Thoracic aorta (tissue), 2 donors: Measurements from ENCODE around the gene AK1. TPM values are rescaled to one million over a fixed set of nuclear protein-coding genes. Genes with fewer than 3 reads are reported as not detected.
A peak's percentile ranks its signal among the peaks of the same experiment; 100 is the strongest.

Experiments
- ATAC-seq: fragments of 150-250 bp; one replicate; pipeline ENCODE4 v1.8.0; 2017; ENCODE audit warnings: low read depth; ENCODE audit not compliant: insufficient number of reproducible peaks, low FRiP score
- DNase-seq: peaks from one replicate; pipeline ENCODE4 v3.0.0-alpha.2; 2020; ENCODE audit warnings: low spot score
- H3K27ac ChIP-seq, 2 donors: fragments of 200-600 bp; sonication (generic); 1 replicate in 1 of 2; 2 replicates in 1 of 2; pipeline ENCODE4 v1.5.1; 2016; ENCODE audit warnings: mild to moderate bottlenecking in 2 of 2, moderate library complexity in 2 of 2
- H3K27me3 ChIP-seq: fragments of 200-600 bp; sonication (generic); replicated peaks from 2 replicates; pipeline ENCODE4 v1.6.0; 2016; ENCODE audit warnings: mild to moderate bottlenecking; ENCODE audit not compliant: insufficient read depth
- H3K36me3 ChIP-seq: fragments of 200-600 bp; sonication (generic); one replicate; pipeline ENCODE4 v1.5.1; 2016
- H3K4me1 ChIP-seq, 2 donors: fragments of 200-600 bp; sonication (generic); 1 replicate in 1 of 2; 2 replicates in 1 of 2; pipeline versions ENCODE4 v1.5.1 to v1.6.0; 2016; ENCODE audit warnings: low read depth in 2 of 2, mild to moderate bottlenecking in 1 of 2; ENCODE audit not compliant: control insufficient read depth in 1 of 2
- H3K4me3 ChIP-seq: fragments of 200-600 bp; sonication (generic); 2 replicates; pipeline ENCODE4 v1.5.1; 2016; ENCODE audit warnings: mild to moderate bottlenecking
- H3K9me3 ChIP-seq: fragments of 200-600 bp; sonication (generic); 2 replicates; pipeline ENCODE4 v1.5.1; 2016
- total RNA-seq, 2 donors: library from RNA; depleted of rRNA; stranded (reverse); fragments of >200 nt; gene quantifications; one replicate each; pipeline versions ENCODE4 v1.1.0 to v1.2.3, GENCODE V29; 2016
- TF ChIP-seq, protein P1 (sequence below): fragments of 200-600 bp; sonication (generic); IDR thresholded peaks from one replicate; pipeline ENCODE4 v1.5.1; 2019; ENCODE audit warnings: antibody characterized with exemption

AK1 gene, protein sequence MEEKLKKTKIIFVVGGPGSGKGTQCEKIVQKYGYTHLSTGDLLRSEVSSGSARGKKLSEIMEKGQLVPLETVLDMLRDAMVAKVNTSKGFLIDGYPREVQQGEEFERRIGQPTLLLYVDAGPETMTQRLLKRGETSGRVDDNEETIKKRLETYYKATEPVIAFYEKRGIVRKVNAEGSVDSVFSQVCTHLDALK
- total RNA-seq, result 10 to 100 TPM; 35.1 to 77.7 TPM

DNA sequence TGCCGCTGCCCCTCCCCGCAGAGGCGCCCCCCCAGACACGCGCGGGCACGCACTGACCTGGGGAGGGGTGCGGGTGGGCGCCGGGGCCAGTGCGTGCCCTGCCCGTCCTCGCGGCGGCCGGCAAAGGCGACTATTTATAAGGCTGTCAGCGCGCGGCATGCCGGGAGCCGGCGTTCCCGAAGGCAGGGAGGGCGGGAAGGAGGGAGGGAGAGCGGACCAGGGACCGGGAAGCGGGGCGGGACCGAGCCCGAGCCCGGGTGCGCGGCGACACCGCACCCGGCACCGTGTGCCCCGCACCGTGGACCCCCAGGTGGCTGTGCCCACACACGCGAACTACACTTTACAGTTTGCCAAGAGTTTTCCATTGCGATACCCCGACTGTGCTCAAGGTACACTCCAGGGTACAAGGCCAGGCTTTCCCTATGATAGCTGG is at the start of gene AK1:
Gene AK1 (minus strand): TSS at position 110 of the 433 bp plus-strand sequence. CDS start 3,058 bp downstream, outside the sequence.
- TF ChIP-seq, protein P1, sequence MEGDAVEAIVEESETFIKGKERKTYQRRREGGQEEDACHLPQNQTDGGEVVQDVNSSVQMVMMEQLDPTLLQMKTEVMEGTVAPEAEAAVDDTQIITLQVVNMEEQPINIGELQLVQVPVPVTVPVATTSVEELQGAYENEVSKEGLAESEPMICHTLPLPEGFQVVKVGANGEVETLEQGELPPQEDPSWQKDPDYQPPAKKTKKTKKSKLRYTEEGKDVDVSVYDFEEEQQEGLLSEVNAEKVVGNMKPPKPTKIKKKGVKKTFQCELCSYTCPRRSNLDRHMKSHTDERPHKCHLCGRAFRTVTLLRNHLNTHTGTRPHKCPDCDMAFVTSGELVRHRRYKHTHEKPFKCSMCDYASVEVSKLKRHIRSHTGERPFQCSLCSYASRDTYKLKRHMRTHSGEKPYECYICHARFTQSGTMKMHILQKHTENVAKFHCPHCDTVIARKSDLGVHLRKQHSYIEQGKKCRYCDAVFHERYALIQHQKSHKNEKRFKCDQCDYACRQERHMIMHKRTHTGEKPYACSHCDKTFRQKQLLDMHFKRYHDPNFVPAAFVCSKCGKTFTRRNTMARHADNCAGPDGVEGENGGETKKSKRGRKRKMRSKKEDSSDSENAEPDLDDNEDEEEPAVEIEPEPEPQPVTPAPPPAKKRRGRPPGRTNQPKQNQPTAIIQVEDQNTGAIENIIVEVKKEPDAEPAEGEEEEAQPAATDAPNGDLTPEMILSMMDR, result no peak
- no peaks in the 10 kb centered on the region for H3K27me3 ChIP-seq
- no peak for DNase-seq
- peak within 1 kb of the TSS; percentile 63 to 75 for H3K27ac ChIP-seq
- H3K4me3 ChIP-seq, result peak within 1 kb of the TSS; percentile 80
- H3K9me3 ChIP-seq, result no peaks in the 10 kb centered on the region
- peaks cover 27 to 51% of the 10 kb centered on the region in 2 donors for H3K4me1 ChIP-seq
- H3K36me3 ChIP-seq, result no peaks in the 10 kb centered on the region
- ATAC-seq, result no peak

DNA sequence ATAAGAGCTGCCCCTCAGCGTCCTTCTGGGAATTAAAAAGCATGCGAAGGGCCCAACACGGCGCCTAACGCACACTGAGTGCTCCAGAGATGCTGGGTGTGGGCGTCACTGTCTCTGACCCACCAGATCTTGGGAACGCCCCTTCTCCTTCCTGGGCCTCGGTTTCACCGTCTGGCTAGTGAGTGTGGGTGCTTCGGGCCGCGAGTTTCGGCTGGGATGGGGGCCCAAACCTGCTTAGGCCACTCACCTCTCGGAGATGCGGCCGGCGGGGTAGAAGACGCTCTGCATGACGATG is 49.4 kb upstream of the AK1 start:
- DNase-seq (no peak), ATAC-seq (no peak)
- Histone ChIP-seq H3K36me3 (no peaks in the 10 kb centered on the region), H3K4me1 (peaks cover 11 to 24% of the 10 kb centered on the region in 2 donors), H3K27ac (no peak overlapping the region), H3K27me3 (no peaks in the 10 kb centered on the region), H3K4me3 (peak overlapping the region; percentile 33), H3K9me3 (no peaks in the 10 kb centered on the region)
- TF ChIP-seq, protein P1, result no peak

DNA sequence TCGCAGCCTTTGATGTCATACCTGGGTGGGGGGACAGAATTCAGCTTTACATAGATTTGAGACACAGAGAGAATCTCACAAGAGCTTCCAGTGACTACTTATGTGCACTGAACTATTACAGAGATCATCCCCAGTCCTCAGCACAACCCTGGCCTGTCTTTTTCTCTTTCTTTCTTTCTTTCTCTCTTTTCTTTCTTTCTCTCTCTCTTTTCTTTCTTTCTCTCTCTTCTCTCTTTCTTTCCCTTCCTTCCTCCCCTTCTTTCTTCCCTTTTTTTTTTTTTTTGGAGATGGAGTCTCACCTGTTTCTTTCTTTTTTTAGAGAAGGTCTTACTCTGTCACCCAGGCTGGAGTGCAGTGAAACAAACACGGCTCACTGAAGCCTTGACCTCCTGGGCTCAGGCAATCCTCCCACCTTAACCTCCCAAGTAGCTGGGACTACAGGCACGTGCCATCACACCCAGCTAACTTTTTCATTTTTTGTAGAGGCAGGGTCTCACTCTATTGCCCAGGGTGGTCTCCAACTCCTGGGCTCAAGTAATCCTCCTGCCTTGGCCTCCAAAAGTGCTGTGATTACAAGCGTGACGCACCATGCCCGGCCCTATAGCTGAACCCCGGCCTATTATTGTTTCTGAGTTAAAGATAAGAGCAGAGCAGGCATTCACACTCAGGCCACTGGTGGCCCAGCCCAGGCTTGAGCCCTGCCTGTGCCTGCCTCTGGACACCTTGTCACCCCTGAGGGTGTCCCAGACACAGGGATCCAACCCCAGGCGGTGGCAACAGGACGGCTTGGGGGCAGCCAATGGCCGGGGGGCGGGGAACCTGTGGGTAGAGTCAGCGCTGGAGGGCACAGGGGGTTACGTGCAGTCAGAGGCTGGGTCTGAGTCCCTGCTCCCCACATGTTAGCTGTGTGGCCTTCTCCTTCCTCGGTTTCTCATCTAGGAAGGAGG is 48.8 kb upstream of the AK1 start:
- no peak overlapping the region for H3K4me3 ChIP-seq
- no peak for ATAC-seq
- TF ChIP-seq, protein P1, result no peak
- no peak overlapping the region for H3K27ac ChIP-seq
- peaks cover 11 to 25% of the 10 kb centered on the region in 2 donors for H3K4me1 ChIP-seq
- H3K9me3 ChIP-seq, result no peaks in the 10 kb centered on the region
- no peaks in the 10 kb centered on the region for H3K27me3 ChIP-seq
- DNase-seq, result no peak
- H3K36me3 ChIP-seq, result no peaks in the 10 kb centered on the region

DNA sequence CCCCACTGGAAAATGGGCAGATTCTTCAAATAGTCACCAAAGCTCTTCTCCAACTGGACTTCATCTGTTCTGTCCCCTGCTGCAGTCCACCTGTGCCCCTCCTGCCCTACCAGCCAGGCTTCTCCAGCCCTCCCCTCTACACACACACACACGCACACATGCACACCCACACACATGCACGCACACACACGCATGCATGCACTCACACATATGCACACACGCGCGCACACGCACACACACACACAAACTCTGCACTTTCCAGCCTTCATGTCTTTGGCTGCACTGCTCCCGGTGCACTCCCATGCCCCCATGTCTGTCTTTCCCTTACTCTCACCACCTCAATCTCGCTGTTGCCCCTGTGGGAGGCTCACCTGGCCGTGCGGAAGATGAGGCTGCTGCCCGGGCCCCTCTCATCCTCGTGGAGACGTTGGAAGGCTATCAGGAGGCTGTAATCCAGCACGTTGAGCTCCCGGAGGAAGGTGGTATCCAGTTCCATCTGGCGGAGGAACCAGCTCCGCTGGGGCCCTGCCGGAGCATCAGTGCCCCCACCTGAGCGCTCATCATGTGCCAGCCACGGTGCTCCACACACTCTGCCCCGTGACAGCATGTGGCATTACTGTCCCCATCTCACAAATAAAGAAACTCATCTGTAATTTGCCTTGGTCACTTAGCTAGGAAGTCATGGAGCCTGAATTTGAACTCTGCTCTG is 47.4 kb upstream of the AK1 start:
- Histone ChIP-seq H3K4me1 (peaks cover 6 to 23% of the 10 kb centered on the region in 2 donors), H3K4me3 (no peak overlapping the region), H3K36me3 (no peaks in the 10 kb centered on the region), H3K9me3 (no peaks in the 10 kb centered on the region), H3K27ac (no peak overlapping the region), H3K27me3 (no peaks in the 10 kb centered on the region)
- DNase-seq, result no peak
- ATAC-seq, result no peak
- TF ChIP-seq, protein P1, result no peak

DNA sequence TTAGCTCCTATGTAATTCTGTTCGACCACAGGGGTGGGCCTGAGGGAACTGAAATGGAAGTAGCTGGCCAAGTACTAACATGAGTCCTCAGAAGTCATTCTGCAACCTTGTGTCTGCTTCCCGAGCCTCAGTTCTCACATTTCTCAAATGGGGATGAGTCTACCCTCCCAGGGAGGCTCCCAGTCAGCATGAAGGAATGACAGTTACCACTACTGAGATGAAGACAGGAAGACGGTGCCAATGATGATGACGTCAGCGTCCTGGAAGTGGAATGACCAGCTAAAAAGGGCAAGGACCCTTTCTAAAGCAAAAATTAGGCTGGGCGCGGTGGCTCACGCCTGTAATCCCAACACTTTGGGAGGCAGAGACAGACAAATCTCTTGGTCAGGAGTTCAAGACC is 46.3 kb upstream of the AK1 start:
- no peaks in the 10 kb centered on the region for H3K36me3 ChIP-seq
- H3K27ac ChIP-seq, result no peak overlapping the region
- no peak for ATAC-seq
- peaks cover 14 to 31% of the 10 kb centered on the region in 2 donors for H3K4me1 ChIP-seq
- no peak for DNase-seq
- H3K27me3 ChIP-seq, result no peaks in the 10 kb centered on the region
- H3K9me3 ChIP-seq, result no peaks in the 10 kb centered on the region
- TF ChIP-seq, protein P1, result no peak
- H3K4me3 ChIP-seq, result no peak overlapping the region
